Smooth muscle cell (in vitro differentiated cells): ENCODE data around the gene ACSL5. TPM values are rescaled to one million over a fixed set of nuclear protein-coding genes. Genes with fewer than 3 reads are reported as not detected.

Source experiments
- DNase-seq: peaks from one replicate; lab custom pipeline; 2025; ENCODE audit not compliant: unreplicated experiment; lab: John Stamatoyannopoulos, UW
- H2AFZ ChIP-seq: fragments of 200-600 bp; sonication (generic); 2 replicates; pipeline ENCODE4 v1.6.0; 2016; ENCODE audit warnings: antibody characterized with exemption, low read depth, mild to moderate bottlenecking
- H3F3A ChIP-seq: fragments of 200-600 bp; sonication (generic); 2 replicates; pipeline ENCODE4 v1.6.0; 2017; ENCODE audit warnings: antibody characterized with exemption, low read depth
- H3K27ac ChIP-seq: fragments of 200-600 bp; sonication (generic); 2 replicates; pipeline ENCODE4 v1.5.1; 2016; ENCODE audit warnings: low read depth, mild to moderate bottlenecking
- H3K27me3 ChIP-seq: fragments of 200-600 bp; sonication (generic); 2 replicates; pipeline ENCODE4 v1.6.1; 2016; ENCODE audit warnings: low read depth, mild to moderate bottlenecking
- H3K36me3 ChIP-seq: fragments of 200-600 bp; sonication (generic); 2 replicates; pipeline ENCODE4 v1.5.1; 2016; ENCODE audit warnings: low read depth
- H3K4me1 ChIP-seq: fragments of 200-600 bp; sonication (generic); 2 replicates; pipeline ENCODE4 v1.5.1; 2016; ENCODE audit warnings: low read depth
- H3K4me2 ChIP-seq: fragments of 200-600 bp; sonication (generic); 2 replicates; pipeline ENCODE4 v1.6.0; 2016; ENCODE audit warnings: mild to moderate bottlenecking
- H3K4me3 ChIP-seq: fragments of 200-600 bp; sonication (generic); 2 replicates; pipeline ENCODE4 v1.5.1; 2016; ENCODE audit warnings: mild to moderate bottlenecking
- H3K79me2 ChIP-seq: fragments of 200-600 bp; sonication (generic); 2 replicates; pipeline ENCODE4 v1.6.0; 2016; ENCODE audit warnings: low read depth, mild to moderate bottlenecking
- H3K9ac ChIP-seq: fragments of 200-600 bp; sonication (generic); 2 replicates; pipeline ENCODE4 v1.6.0; 2016; ENCODE audit warnings: low read depth
- H3K9me3 ChIP-seq: fragments of 200-600 bp; sonication (generic); replicated peaks from 2 replicates; pipeline ENCODE4 v1.5.1; 2016; ENCODE audit warnings: low read depth
- H4K20me1 ChIP-seq: fragments of 200-600 bp; sonication (generic); 2 replicates; pipeline ENCODE4 v1.6.0; 2016; ENCODE audit warnings: low read depth
- WGBS: methylation state at CpG from one replicate; pipeline ENCODE4 v1.1.7; 2016; ENCODE audit warnings: low lambda C conversion rate; 5-methylcytosine and 5-hydroxymethylcytosine counted together
- polyA plus RNA-seq: library from polyadenylated mRNA; unstranded; fragments of >200 nt; fragmentation: Nextera tagmentation; extraction: Ambion mirVana; gene quantifications from 2 replicates; pipeline ENCODE4 v1.2.1, GENCODE V29; 2016
- total RNA-seq: library from RNA; depleted of rRNA; stranded (reverse); fragments of >200 nt; gene quantifications from 2 replicates; pipeline ENCODE4 v1.2.3, GENCODE V29; 2014
- TF ChIP-seq, protein P1 (sequence below): fragments of 200-600 bp; sonication (generic); IDR thresholded peaks from 2 replicates; pipeline ENCODE4 v1.5.1; 2017; ENCODE audit warnings: borderline replicate concordance, mild to moderate bottlenecking, antibody characterized with exemption; ENCODE audit not compliant: insufficient read depth, poor library complexity, severe bottlenecking

The ACSL5 gene
- total and polyA plus RNA-seq, 2 experiments from 2014 or later, result 0.61 TPM; not detected in 1

GRCh38 chr10:112347709-112348671 is 25.9 kb upstream of the ACSL5 start:
- H2AFZ ChIP-seq, result no peak overlapping the region
- H3K9ac ChIP-seq, result no peak overlapping the region
- H3K4me1 ChIP-seq, result no peaks in the 10 kb centered on the region
- no peaks in the 10 kb centered on the region for H3K36me3 ChIP-seq
- no peak for DNase-seq
- TF ChIP-seq, protein P1, sequence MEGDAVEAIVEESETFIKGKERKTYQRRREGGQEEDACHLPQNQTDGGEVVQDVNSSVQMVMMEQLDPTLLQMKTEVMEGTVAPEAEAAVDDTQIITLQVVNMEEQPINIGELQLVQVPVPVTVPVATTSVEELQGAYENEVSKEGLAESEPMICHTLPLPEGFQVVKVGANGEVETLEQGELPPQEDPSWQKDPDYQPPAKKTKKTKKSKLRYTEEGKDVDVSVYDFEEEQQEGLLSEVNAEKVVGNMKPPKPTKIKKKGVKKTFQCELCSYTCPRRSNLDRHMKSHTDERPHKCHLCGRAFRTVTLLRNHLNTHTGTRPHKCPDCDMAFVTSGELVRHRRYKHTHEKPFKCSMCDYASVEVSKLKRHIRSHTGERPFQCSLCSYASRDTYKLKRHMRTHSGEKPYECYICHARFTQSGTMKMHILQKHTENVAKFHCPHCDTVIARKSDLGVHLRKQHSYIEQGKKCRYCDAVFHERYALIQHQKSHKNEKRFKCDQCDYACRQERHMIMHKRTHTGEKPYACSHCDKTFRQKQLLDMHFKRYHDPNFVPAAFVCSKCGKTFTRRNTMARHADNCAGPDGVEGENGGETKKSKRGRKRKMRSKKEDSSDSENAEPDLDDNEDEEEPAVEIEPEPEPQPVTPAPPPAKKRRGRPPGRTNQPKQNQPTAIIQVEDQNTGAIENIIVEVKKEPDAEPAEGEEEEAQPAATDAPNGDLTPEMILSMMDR, result no peak
- H3K4me3 ChIP-seq, result no peak overlapping the region
- 84% methylated on average over 12 of the region's 12 CpGs for WGBS
- no peaks in the 10 kb centered on the region for H3K27me3 ChIP-seq
- H3K9me3 ChIP-seq, result no peaks in the 10 kb centered on the region
- H3F3A ChIP-seq, result no peaks in the 10 kb centered on the region
- no peaks in the 10 kb centered on the region for H3K79me2 ChIP-seq
- no peak overlapping the region for H3K27ac ChIP-seq
- H3K4me2 ChIP-seq, result no peak overlapping the region
- no peaks in the 10 kb centered on the region for H4K20me1 ChIP-seq

GRCh38 chr10:112348759-112349158 is 25.2 kb upstream of the ACSL5 start:
- 84% methylated on average over 1 of the region's 1 CpG for WGBS
- H3K79me2 ChIP-seq, result no peaks in the 10 kb centered on the region
- DNase-seq, result no peak
- no peak overlapping the region for H3K4me3 ChIP-seq
- TF ChIP-seq, protein P1, result no peak
- H3K27me3 ChIP-seq, result no peaks in the 10 kb centered on the region
- H3F3A ChIP-seq, result no peaks in the 10 kb centered on the region
- H3K9ac ChIP-seq, result no peak overlapping the region
- H2AFZ ChIP-seq, result no peak overlapping the region
- H4K20me1 ChIP-seq, result no peaks in the 10 kb centered on the region
- no peak overlapping the region for H3K27ac ChIP-seq
- H3K4me2 ChIP-seq, result no peak overlapping the region
- H3K9me3 ChIP-seq, result no peaks in the 10 kb centered on the region
- H3K36me3 ChIP-seq, result no peaks in the 10 kb centered on the region
- no peaks in the 10 kb centered on the region for H3K4me1 ChIP-seq

DNA sequence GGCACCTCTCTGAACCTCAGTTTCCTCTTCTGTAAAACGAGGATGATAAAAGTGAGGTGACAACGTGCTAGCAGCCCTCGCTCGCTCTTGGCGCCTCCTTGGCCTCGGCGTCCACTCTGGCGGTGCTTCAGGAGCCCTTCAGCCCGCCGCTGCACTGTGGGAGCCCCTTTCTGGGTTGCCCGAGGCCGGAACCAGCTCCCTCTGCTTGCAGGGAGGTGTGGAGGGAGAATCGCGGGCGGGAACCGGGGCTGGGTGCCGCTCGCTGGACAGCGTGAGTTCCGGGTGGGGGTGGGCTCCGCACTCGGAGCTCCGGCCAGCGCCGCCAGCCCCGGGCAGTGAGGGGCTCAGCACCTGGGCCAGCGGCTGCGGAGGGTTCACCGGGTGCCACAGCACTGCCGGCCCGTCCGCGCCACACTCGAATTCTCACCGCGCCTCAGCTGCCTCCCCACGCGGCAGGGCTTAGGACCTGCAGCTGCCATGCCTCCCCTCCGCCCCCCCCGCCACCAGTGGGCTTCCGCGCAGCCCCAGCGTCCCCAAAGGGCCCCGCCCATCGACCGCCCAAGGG is 24.3 kb upstream of the ACSL5 start:
- Histone ChIP-seq H2AFZ (no peak overlapping the region), H3K27ac (no peak overlapping the region), H3K9ac (no peak overlapping the region), H3K4me2 (no peak overlapping the region), H3K79me2 (no peaks in the 10 kb centered on the region), H3F3A (no peaks in the 10 kb centered on the region), H3K4me1 (no peaks in the 10 kb centered on the region), H4K20me1 (no peaks in the 10 kb centered on the region), H3K36me3 (no peaks in the 10 kb centered on the region), H3K4me3 (no peak overlapping the region), H3K27me3 (no peaks in the 10 kb centered on the region), H3K9me3 (no peaks in the 10 kb centered on the region)
- WGBS, result 91% methylated on average over 30 of the region's 46 CpGs
- TF ChIP-seq, protein P1, result no peak
- DNase-seq, result no peak

- no peaks in the 10 kb centered on the region for H3K27me3 ChIP-seq
- 85% methylated on average over 8 of the region's 8 CpGs for WGBS
- TF ChIP-seq, protein P1, result no peak
- H3K4me1 ChIP-seq, result no peaks in the 10 kb centered on the region
- no peak overlapping the region for H2AFZ ChIP-seq
- no peak overlapping the region for H3K9ac ChIP-seq
- H3F3A ChIP-seq, result no peaks in the 10 kb centered on the region
- no peak overlapping the region for H3K27ac ChIP-seq
- no peak overlapping the region for H3K4me3 ChIP-seq
- no peak overlapping the region for H3K4me2 ChIP-seq
- H3K36me3 ChIP-seq, result no peaks in the 10 kb centered on the region
- DNase-seq, result no peak
- no peaks in the 10 kb centered on the region for H3K79me2 ChIP-seq
- H4K20me1 ChIP-seq, result no peaks in the 10 kb centered on the region
- H3K9me3 ChIP-seq, result no peaks in the 10 kb centered on the region
Observed at GRCh38 chr10:112351146-112351545, 22.8 kb upstream of the ACSL5 start.
